T-cell (primary cell): ENCODE measurements around the gene DOK1. TPM values are rescaled to one million over a fixed set of nuclear protein-coding genes. Genes with fewer than 3 reads are reported as not detected.

Source experiments
- ATAC-seq, 4 experiments: fragments of 200-7000 bp in 3 of 4; fragments of 150-1000 bp in 1 of 4; cut with Tn5 transposase; replicated peaks in 1 of 4; 1 replicate in 3 of 4; 2 replicates in 1 of 4; pipeline ENCODE4 v1.10.0; 2021; ENCODE audit warnings: moderate library complexity in 3 of 4, mild to moderate bottlenecking in 2 of 4, moderate number of reproducible peaks in 1 of 4
- CTCF ChIA-PET, 2 donors: fragments of 300-600 bp; sonication (Branson Sonifier 250); formaldehyde crosslinking; loops; one replicate each; lab custom pipeline; 2022; ENCODE audit warnings: antibody characterized with exemption in 2 of 2; lab: Charles Lee
- POLR2A ChIA-PET, 2 donors: fragments of 300-600 bp; sonication (Branson Sonifier 250); formaldehyde crosslinking; loops; one replicate each; lab custom pipeline; 2022; ENCODE audit warnings: antibody characterized with exemption in 2 of 2; lab: Charles Lee
- DNase-seq, 35 experiments: peaks; one replicate each; pipeline versions ENCODE4 v3.0.0 to v3.0.0-alpha.2; 2013 to 2023
- H3K27ac ChIP-seq: one replicate; pipeline ENCODE4 v1.5.1; 2013; ENCODE audit warnings: low read length
- H3K27me3 ChIP-seq, 2 experiments: replicated peaks in 1 of 2; 1 replicate in 1 of 2; 2 replicates in 1 of 2; pipeline versions ENCODE4 v1.6.1 to v1.7.0; 2013; ENCODE audit warnings: low read length in 1 of 2, mixed read lengths in 1 of 2; ENCODE audit not compliant: control insufficient read depth in 2 of 2, insufficient read depth in 2 of 2; ENCODE audit errors: extremely low read depth in 1 of 2
- H3K36me3 ChIP-seq, 2 donors: 1 replicate in 1 of 2; 2 replicates in 1 of 2; pipeline versions ENCODE4 v1.6.1 to v1.7.0; 2013; ENCODE audit warnings: low read length in 1 of 2; ENCODE audit not compliant: control insufficient read depth in 2 of 2, insufficient read depth in 1 of 2; ENCODE audit errors: extremely low read depth in 1 of 2
- H3K4me1 ChIP-seq, 2 experiments: 1 replicate in 1 of 2; 2 replicates in 1 of 2; pipeline versions ENCODE4 v1.6.1 to v1.7.0; 2013; ENCODE audit warnings: low read length in 2 of 2, mixed read lengths in 1 of 2; ENCODE audit not compliant: insufficient read depth in 2 of 2, control insufficient read depth in 1 of 2; ENCODE audit errors: extremely low read depth in 1 of 2
- H3K4me3 ChIP-seq, 2 donors: 1 replicate in 1 of 2; 2 replicates in 1 of 2; pipeline versions ENCODE4 v1.5.1 to v1.7.0; 2013; ENCODE audit warnings: mild to moderate bottlenecking in 2 of 2, low read length in 1 of 2, moderate library complexity in 1 of 2; ENCODE audit not compliant: control insufficient read depth in 1 of 2; ENCODE audit errors: extremely low read depth in 1 of 2
- H3K9me3 ChIP-seq: 2 replicates; pipeline ENCODE4 v1.7.0; 2013
- H3K27ac Mint-ChIP-seq, 2 donors: one replicate each; pipeline ENCODE4 v1.8.0; 2020 to 2021; ENCODE audit warnings: mild to moderate bottlenecking in 2 of 2, mixed read lengths in 2 of 2
- H3K27me3 Mint-ChIP-seq, 2 donors: one replicate each; pipeline ENCODE4 v1.8.0; 2021 to 2022; ENCODE audit warnings: mixed read lengths in 2 of 2
- H3K36me3 Mint-ChIP-seq: one replicate; pipeline ENCODE4 v1.8.0; 2021; ENCODE audit warnings: mixed read lengths
- H3K4me1 Mint-ChIP-seq, 3 donors: one replicate each; pipeline ENCODE4 v1.8.0; 2020 to 2022; ENCODE audit warnings: mixed read lengths in 3 of 3, mild to moderate bottlenecking in 1 of 3
- H3K4me3 Mint-ChIP-seq, 3 donors: one replicate each; pipeline ENCODE4 v1.8.0; 2020 to 2022; ENCODE audit warnings: mild to moderate bottlenecking in 3 of 3, mixed read lengths in 3 of 3, moderate library complexity in 3 of 3
- H3K9me3 Mint-ChIP-seq, 3 donors: one replicate each; pipeline ENCODE4 v1.8.0; 2020 to 2022; ENCODE audit warnings: mixed read lengths in 3 of 3
- WGBS: methylation state at CpG from one replicate; pipeline ENCODE4 v1.1.5; 2013; ENCODE audit warnings: missing lambda C conversion rate; ENCODE audit not compliant: insufficient coverage; 5-methylcytosine and 5-hydroxymethylcytosine counted together
- total RNA-seq, 35 experiments: library from RNA in 6 of 35; stranded (reverse) in 6 of 35; fragments of 120-200 nt in 1 of 35; gene quantifications; one replicate each; pipeline versions ENCODE4 v1.2.1 to v1.2.4 and lab custom pipeline; 2013 to 2026

The DOK1 gene
- total RNA-seq, 5 donors from 2014 or later (not counting 1 experiment from before 2014, with no cell fraction given): 9.6 to 36.5 (median 33.0) TPM

- Histone ChIP-seq H3K4me1 (peaks cover 0 to 4% of the 10 kb centered on the region in 2 experiments), H3K4me3 (no peak overlapping the region), H3K27me3 (peaks cover 0 to 6% of the 10 kb centered on the region in 2 experiments), H3K27ac (no peak overlapping the region), H3K36me3 (no peaks in the 10 kb centered on the region), H3K9me3 (no peaks in the 10 kb centered on the region)
- Mint-ChIP-seq H3K36me3 (no peaks in the 10 kb centered on the region), H3K27ac (no peak overlapping the region), H3K27me3 (peaks cover 11 to 16% of the 10 kb centered on the region in 2 donors), H3K4me1 (peaks cover 8 to 15% (median 12%) of the 10 kb centered on the region in 3 donors), H3K9me3 (no peaks in the 10 kb centered on the region), H3K4me3 (no peak overlapping the region)
- ChIA-PET CTCF (interaction anchor here (0.6 to 3.0 kb wide), 11 partner anchors 13 to 764 kb away, joined by 3 to 14 read pairs (median 3); partner anchors contain the start of genes CCDC142 (in 2 of the 2) and TTC31 (in 2 of the 2)), POLR2A (interaction anchor here in 1 of 2 donors (0.6 kb wide), 1 partner anchor 104 kb away, joined by 4 read pairs; no protein-coding TSS in a partner anchor)
- WGBS: 0% methylated on average over 1 of the region's 6 CpGs
- peak; percentile 16 to 79 (median 47) for DNase-seq
- ATAC-seq: peak; percentile 81 to 90 (median 82)
These were observed 33.3 kb downstream of the DOK1 start for GRCh38 chr2:74587664-74588277.

GRCh38 chr2:74588664-74589063, 34.1 kb downstream of the DOK1 start:
- Mint-ChIP-seq H3K4me3 (no peak overlapping the region), H3K36me3 (no peaks in the 10 kb centered on the region), H3K27me3 (peaks cover 17 to 22% of the 10 kb centered on the region in 2 donors), H3K4me1 (peaks cover 8 to 15% (median 12%) of the 10 kb centered on the region in 3 donors), H3K27ac (no peak overlapping the region), H3K9me3 (no peaks in the 10 kb centered on the region)
- Histone ChIP-seq H3K4me1 (peaks cover 0 to 4% of the 10 kb centered on the region in 2 experiments), H3K4me3 (no peak overlapping the region), H3K36me3 (no peaks in the 10 kb centered on the region), H3K9me3 (no peaks in the 10 kb centered on the region), H3K27me3 (peaks cover 0 to 9% of the 10 kb centered on the region in 2 experiments), H3K27ac (no peak overlapping the region)
- ChIA-PET POLR2A (no interaction called here), CTCF (interaction anchor here (0.5 to 3.0 kb wide), 9 partner anchors 12 to 765 kb away, joined by 3 to 14 read pairs (median 5); partner anchors contain the start of genes CCDC142 (in 2 of the 2) and TTC31 (in 2 of the 2))
- no peak for DNase-seq
- no peak for ATAC-seq
- whole genome bisulfite sequencing: 86% methylated on average over 1 of the region's 2 CpGs

GRCh38 chr2:74593826-74594772, 39.6 kb downstream of the DOK1 start:
- ChIA-PET CTCF (no interaction called here), POLR2A (no interaction called here)
- no peaks in the 10 kb centered on the region for H3K9me3 ChIP-seq
- no peak overlapping the region for H3K27ac Mint-ChIP-seq
- no peak for DNase-seq
- H3K4me1 ChIP-seq: no peaks in the 10 kb centered on the region
- no peaks in the 10 kb centered on the region for H3K36me3 ChIP-seq
- no peak overlapping the region for H3K4me3 Mint-ChIP-seq
- H3K9me3 Mint-ChIP-seq: no peaks in the 10 kb centered on the region
- H3K4me3 ChIP-seq: no peak overlapping the region
- H3K27ac ChIP-seq: no peak overlapping the region
- H3K36me3 Mint-ChIP-seq: no peaks in the 10 kb centered on the region
- no peaks in the 10 kb centered on the region for H3K4me1 Mint-ChIP-seq
- H3K27me3 Mint-ChIP-seq: peaks cover 40 to 42% of the 10 kb centered on the region in 2 donors
- H3K27me3 ChIP-seq: peaks cover 0 to 21% of the 10 kb centered on the region in 2 experiments
- 40% methylated on average over 1 of the region's 4 CpGs for WGBS
- ATAC-seq: no peak

DNA sequence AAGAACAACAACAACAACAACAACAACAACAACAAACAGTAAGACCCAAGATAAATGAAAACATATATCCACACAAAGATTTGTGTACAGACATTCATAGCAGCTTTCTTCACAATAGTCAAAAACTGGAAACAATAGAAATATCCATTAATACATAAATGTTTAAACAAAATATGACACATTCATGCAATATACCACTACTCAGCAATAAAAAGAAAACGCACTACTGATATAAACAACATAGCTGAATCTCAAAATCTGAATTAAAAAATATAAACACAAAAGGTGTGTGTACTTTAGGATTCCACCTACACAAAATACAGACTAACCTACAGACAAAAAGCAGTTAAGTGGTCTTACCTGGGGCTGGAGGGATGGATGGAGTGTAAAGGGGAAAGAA, 42.1 kb downstream of the DOK1 start:
- ATAC-seq (no peak), DNase-seq (no peak)
- Histone ChIP-seq H3K36me3 (no peaks in the 10 kb centered on the region), H3K27ac (no peak overlapping the region), H3K4me1 (no peaks in the 10 kb centered on the region), H3K4me3 (no peak overlapping the region), H3K27me3 (peaks cover 0 to 18% of the 10 kb centered on the region in 2 experiments), H3K9me3 (no peaks in the 10 kb centered on the region)
- CTCF ChIA-PET: no interaction called here
- peaks cover 38 to 43% of the 10 kb centered on the region in 2 donors for H3K27me3 Mint-ChIP-seq
- POLR2A ChIA-PET: no interaction called here
- H3K27ac Mint-ChIP-seq: no peak overlapping the region
- H3K36me3 Mint-ChIP-seq: no peaks in the 10 kb centered on the region
- no peak overlapping the region for H3K4me3 Mint-ChIP-seq
- H3K4me1 Mint-ChIP-seq: no peaks in the 10 kb centered on the region
- H3K9me3 Mint-ChIP-seq: no peaks in the 10 kb centered on the region
- no CpG with 5 or more reads among the region's 1 CpG for WGBS

DNA sequence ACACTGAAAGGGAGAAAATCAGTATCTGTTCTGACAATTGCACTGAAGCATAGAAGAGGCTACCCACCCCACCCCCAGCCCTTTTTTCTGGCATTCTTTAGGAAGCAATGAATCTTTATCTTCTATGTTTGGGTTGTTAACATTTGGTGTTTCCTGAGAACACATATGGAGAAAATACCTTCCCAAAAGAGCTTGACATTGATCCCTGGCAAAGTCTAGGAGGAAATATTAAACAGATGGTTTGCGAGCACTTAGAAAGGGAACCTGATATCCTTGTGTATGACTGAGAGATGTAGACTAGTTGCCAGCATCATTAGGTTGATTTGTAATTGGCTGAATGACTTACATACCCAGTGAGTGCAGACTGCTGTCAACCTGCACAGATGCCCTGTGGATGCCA, 42.9 kb downstream of the DOK1 start:
- no peaks in the 10 kb centered on the region for H3K36me3 Mint-ChIP-seq
- Histone ChIP-seq H3K27me3 (peaks cover 0 to 15% of the 10 kb centered on the region in 2 experiments), H3K36me3 (no peaks in the 10 kb centered on the region), H3K9me3 (no peaks in the 10 kb centered on the region), H3K27ac (no peak overlapping the region), H3K4me1 (no peaks in the 10 kb centered on the region), H3K4me3 (no peak overlapping the region)
- 100% methylated on average over 1 of the region's 1 CpG for WGBS
- H3K4me1 Mint-ChIP-seq: no peaks in the 10 kb centered on the region
- ChIA-PET CTCF (no interaction called here), POLR2A (no interaction called here)
- ATAC-seq (no peak), DNase-seq (no peak)
- H3K4me3 Mint-ChIP-seq: no peak overlapping the region
- no peak overlapping the region for H3K27ac Mint-ChIP-seq
- no peaks in the 10 kb centered on the region for H3K9me3 Mint-ChIP-seq
- H3K27me3 Mint-ChIP-seq: peaks cover 40 to 45% of the 10 kb centered on the region in 2 donors

GRCh38 chr2:74599676-74600075, 45.2 kb downstream of the DOK1 start:
- no CpG with 5 or more reads among the region's 3 CpGs for WGBS
- ATAC-seq (no peak), DNase-seq (no peak)
- Histone ChIP-seq H3K36me3 (no peaks in the 10 kb centered on the region), H3K9me3 (no peaks in the 10 kb centered on the region), H3K4me3 (no peak overlapping the region), H3K27ac (no peak overlapping the region), H3K27me3 (peaks cover 2 to 9% of the 10 kb centered on the region in 2 experiments), H3K4me1 (no peaks in the 10 kb centered on the region)
- H3K9me3 Mint-ChIP-seq: no peaks in the 10 kb centered on the region
- no peaks in the 10 kb centered on the region for H3K36me3 Mint-ChIP-seq
- CTCF ChIA-PET: no interaction called here
- H3K4me1 Mint-ChIP-seq: peaks cover 0 to 6% (median 0%) of the 10 kb centered on the region in 3 donors
- peaks cover 39 to 45% of the 10 kb centered on the region in 2 donors for H3K27me3 Mint-ChIP-seq
- no peak overlapping the region for H3K27ac Mint-ChIP-seq
- POLR2A ChIA-PET: no interaction called here
- H3K4me3 Mint-ChIP-seq: no peak overlapping the region
